Measurements from ENCODE around the gene CAPN12. TPM values are rescaled to one million over a fixed set of nuclear protein-coding genes. Genes with fewer than 3 reads are reported as not detected.

Gene CAPN12
- total and polyA plus RNA-seq, 2 experiments from 2014 or later = 19.1 to 20.5 TPM

GRCh38 chr19:38709671-38710415 lies 34.4 kb downstream of the CAPN12 start:
- H3K4me3 ChIP-seq = no peak overlapping the region
- TF ChIP-seq, protein P1, sequence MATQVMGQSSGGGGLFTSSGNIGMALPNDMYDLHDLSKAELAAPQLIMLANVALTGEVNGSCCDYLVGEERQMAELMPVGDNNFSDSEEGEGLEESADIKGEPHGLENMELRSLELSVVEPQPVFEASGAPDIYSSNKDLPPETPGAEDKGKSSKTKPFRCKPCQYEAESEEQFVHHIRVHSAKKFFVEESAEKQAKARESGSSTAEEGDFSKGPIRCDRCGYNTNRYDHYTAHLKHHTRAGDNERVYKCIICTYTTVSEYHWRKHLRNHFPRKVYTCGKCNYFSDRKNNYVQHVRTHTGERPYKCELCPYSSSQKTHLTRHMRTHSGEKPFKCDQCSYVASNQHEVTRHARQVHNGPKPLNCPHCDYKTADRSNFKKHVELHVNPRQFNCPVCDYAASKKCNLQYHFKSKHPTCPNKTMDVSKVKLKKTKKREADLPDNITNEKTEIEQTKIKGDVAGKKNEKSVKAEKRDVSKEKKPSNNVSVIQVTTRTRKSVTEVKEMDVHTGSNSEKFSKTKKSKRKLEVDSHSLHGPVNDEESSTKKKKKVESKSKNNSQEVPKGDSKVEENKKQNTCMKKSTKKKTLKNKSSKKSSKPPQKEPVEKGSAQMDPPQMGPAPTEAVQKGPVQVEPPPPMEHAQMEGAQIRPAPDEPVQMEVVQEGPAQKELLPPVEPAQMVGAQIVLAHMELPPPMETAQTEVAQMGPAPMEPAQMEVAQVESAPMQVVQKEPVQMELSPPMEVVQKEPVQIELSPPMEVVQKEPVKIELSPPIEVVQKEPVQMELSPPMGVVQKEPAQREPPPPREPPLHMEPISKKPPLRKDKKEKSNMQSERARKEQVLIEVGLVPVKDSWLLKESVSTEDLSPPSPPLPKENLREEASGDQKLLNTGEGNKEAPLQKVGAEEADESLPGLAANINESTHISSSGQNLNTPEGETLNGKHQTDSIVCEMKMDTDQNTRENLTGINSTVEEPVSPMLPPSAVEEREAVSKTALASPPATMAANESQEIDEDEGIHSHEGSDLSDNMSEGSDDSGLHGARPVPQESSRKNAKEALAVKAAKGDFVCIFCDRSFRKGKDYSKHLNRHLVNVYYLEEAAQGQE (IDR thresholded peaks at IDR 0.05; ENCODE audit: unreplicated experiment) = no peak
- TF ChIP-seq STAT1 (IDR thresholded peaks at IDR 0.05; ENCODE audit: unreplicated experiment) (no peak), JUNB (IDR thresholded peaks at IDR 0.05; ENCODE audit: unreplicated experiment) (no peak), CREB1 (CRISPR knock-in tag; IDR thresholded peaks at IDR 0.05; ENCODE audit: low read depth) (no peak), ZNF114 (CRISPR knock-in tag; IDR thresholded peaks at IDR 0.05) (no peak), EZH2phosphoT487 (IDR thresholded peaks at IDR 0.05; ENCODE audit: unreplicated experiment) (no peak), EZH2 (IDR thresholded peaks at IDR 0.05; ENCODE audit: low read depth, unreplicated experiment) (no peak)
- Mint-ChIP-seq H3K9me3 (no peaks in the 10 kb centered on the region; the same call in 2 of the 3 replicates), H3K4me3 (no peak overlapping the region), H3K36me3 (ENCODE audit: low read depth) (peaks cover 81% of the 10 kb centered on the region), H3K27me3 (ENCODE audit: insufficient read depth, low read depth, poor library complexity) (peaks cover 17% of the 10 kb centered on the region), H3K4me1 (no peaks in the 10 kb centered on the region), H3K27ac (peak overlapping the region; percentile 36; the same call in 1 of the 2 replicates)
- no peak overlapping the region for H3K27ac ChIP-seq (ENCODE audit: low read depth)
- H3K9me2 ChIP-seq (ENCODE audit: insufficient read depth) = no peaks in the 10 kb centered on the region
- peaks cover 33% of the 10 kb centered on the region; the same call in 1 of the 2 replicates for H3K36me3 ChIP-seq (ENCODE audit: insufficient read depth)
- no peak overlapping the region for H2AFZ ChIP-seq
- H3K79me2 ChIP-seq (replicated peaks; ENCODE audit: insufficient read depth) = peaks cover 6% of the 10 kb centered on the region; the same call in 1 of the 2 replicates
- no peaks in the 10 kb centered on the region for H3K4me1 ChIP-seq (ENCODE audit: insufficient read depth)
- DNase-seq (ENCODE audit: low spot score) (no peak), ATAC-seq (no peak)
- H3F3A ChIP-seq (replicated peaks; ENCODE audit: low read depth) = 0 out of 2 replicates have a peak, but pooled peaks cover 9% of the 10 kb centered on the region
- H3K4me2 ChIP-seq = no peak overlapping the region
- H3K27me3 ChIP-seq (ENCODE audit: insufficient read depth) = no peaks in the 10 kb centered on the region
- no peaks in the 10 kb centered on the region; the same call in 1 of the 2 replicates for H4K20me1 ChIP-seq (replicated peaks; ENCODE audit: insufficient read depth)

GRCh38 chr19:38709119-38709518 lies 35.2 kb downstream of the CAPN12 start:
- H3K9me3 Mint-ChIP-seq = no peaks in the 10 kb centered on the region; the same call in 2 of the 3 replicates
- peaks cover 17% of the 10 kb centered on the region for H3K27me3 Mint-ChIP-seq (ENCODE audit: insufficient read depth, low read depth, poor library complexity)
- H3K4me1 Mint-ChIP-seq = no peaks in the 10 kb centered on the region
- Histone ChIP-seq H3K9me2 (ENCODE audit: insufficient read depth) (no peaks in the 10 kb centered on the region), H4K20me1 (replicated peaks; ENCODE audit: insufficient read depth) (no peaks in the 10 kb centered on the region; the same call in 1 of the 2 replicates), H2AFZ (no peak overlapping the region), H3K79me2 (replicated peaks; ENCODE audit: insufficient read depth) (peaks cover 6% of the 10 kb centered on the region; the same call in 1 of the 2 replicates), H3K4me1 (ENCODE audit: insufficient read depth) (no peaks in the 10 kb centered on the region), H3K36me3 (ENCODE audit: insufficient read depth) (peaks cover 26% of the 10 kb centered on the region; the same call in 1 of the 2 replicates), H3K4me2 (no peak overlapping the region), H3K4me3 (no peak overlapping the region), H3K27me3 (ENCODE audit: insufficient read depth) (no peaks in the 10 kb centered on the region), H3F3A (replicated peaks; ENCODE audit: low read depth) (0 out of 2 replicates have a peak, but pooled peaks cover 9% of the 10 kb centered on the region), H3K27ac (ENCODE audit: low read depth) (0 out of 2 replicates have a peak overlapping the region, but pooled peaks have one; percentile 45)
- no peak for ATAC-seq
- DNase-seq (ENCODE audit: low spot score) = no peak
- TF ChIP-seq, protein P1 (IDR thresholded peaks at IDR 0.05; ENCODE audit: unreplicated experiment) = no peak
- no peak for TF ChIP-seq CREB1 (CRISPR knock-in tag; IDR thresholded peaks at IDR 0.05; ENCODE audit: low read depth)
- no peak for TF ChIP-seq JUNB (IDR thresholded peaks at IDR 0.05; ENCODE audit: unreplicated experiment)
- no peak for TF ChIP-seq STAT1 (IDR thresholded peaks at IDR 0.05; ENCODE audit: unreplicated experiment)
- TF ChIP-seq EZH2phosphoT487 (IDR thresholded peaks at IDR 0.05; ENCODE audit: unreplicated experiment) = no peak
- peaks cover 81% of the 10 kb centered on the region for H3K36me3 Mint-ChIP-seq (ENCODE audit: low read depth)
- H3K4me3 Mint-ChIP-seq = no peak overlapping the region
- no peak overlapping the region for H3K27ac Mint-ChIP-seq
